ENCODE results near the gene NDUFB4. TPM values are rescaled to one million over a fixed set of nuclear protein-coding genes. Genes with fewer than 3 reads are reported as not detected.

Gene NDUFB4
- total and polyA plus RNA-seq, 4 donors, result 28.4 to 269 (median 76.9) TPM

DNA sequence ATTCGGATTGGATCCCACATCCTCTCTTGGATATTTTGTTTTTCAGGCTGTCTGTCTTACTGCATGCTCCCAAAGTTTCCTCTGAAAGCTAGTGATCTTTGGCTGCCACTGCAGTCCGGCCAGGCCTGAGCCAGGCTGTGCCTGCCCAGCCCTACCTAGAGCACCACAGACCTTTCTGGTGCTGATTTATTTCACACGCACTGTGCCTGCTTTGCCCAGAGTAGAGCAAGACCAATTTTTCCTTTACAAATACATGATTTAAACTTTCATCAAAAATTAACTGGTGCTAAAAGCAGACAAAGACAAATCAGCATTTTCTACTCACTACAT is 28.0 kb upstream of the NDUFB4 start:
- DNase-seq (ENCODE audit: low spot score), result no peak
- Histone ChIP-seq H3K27me3 (ENCODE audit: control insufficient read depth in 4 of 4, insufficient read depth in 4 of 4, low read length in 3 of 4) (no peaks in the 10 kb centered on the region), H3K4me1 (ENCODE audit: control insufficient read depth in 4 of 4, insufficient read depth in 4 of 4, low read length in 3 of 4) (peaks cover 0 to 10% (median 1%) of the 10 kb centered on the region in 4 donors), H3K36me3 (ENCODE audit: control insufficient read depth in 4 of 4, insufficient read depth in 3 of 4, low read depth in 1 of 4, low read length in 3 of 4) (no peaks in the 10 kb centered on the region), H3K27ac (ENCODE audit: low read depth in 1 of 2, low read length in 2 of 2) (no peak overlapping the region), H3K9ac (ENCODE audit: low read depth in 1 of 2, low read length in 2 of 2) (no peak overlapping the region), H3K4me3 (ENCODE audit: low read depth in 1 of 3, low read length in 3 of 3) (no peak overlapping the region), H3K9me3 (ENCODE audit: control insufficient read depth in 4 of 4, low read length in 3 of 4) (no peaks in the 10 kb centered on the region)
- no peak for TF ChIP-seq TAF1 (conservative IDR thresholded peaks at IDR 0.05)
- no peak for TF ChIP-seq FOXA1 (IDR thresholded peaks at IDR 0.05)
- TF ChIP-seq RXRA (IDR thresholded peaks at IDR 0.05), result no peak
- no peak for TF ChIP-seq HNF4G (IDR thresholded peaks at IDR 0.05)
- TF ChIP-seq, protein P1, sequence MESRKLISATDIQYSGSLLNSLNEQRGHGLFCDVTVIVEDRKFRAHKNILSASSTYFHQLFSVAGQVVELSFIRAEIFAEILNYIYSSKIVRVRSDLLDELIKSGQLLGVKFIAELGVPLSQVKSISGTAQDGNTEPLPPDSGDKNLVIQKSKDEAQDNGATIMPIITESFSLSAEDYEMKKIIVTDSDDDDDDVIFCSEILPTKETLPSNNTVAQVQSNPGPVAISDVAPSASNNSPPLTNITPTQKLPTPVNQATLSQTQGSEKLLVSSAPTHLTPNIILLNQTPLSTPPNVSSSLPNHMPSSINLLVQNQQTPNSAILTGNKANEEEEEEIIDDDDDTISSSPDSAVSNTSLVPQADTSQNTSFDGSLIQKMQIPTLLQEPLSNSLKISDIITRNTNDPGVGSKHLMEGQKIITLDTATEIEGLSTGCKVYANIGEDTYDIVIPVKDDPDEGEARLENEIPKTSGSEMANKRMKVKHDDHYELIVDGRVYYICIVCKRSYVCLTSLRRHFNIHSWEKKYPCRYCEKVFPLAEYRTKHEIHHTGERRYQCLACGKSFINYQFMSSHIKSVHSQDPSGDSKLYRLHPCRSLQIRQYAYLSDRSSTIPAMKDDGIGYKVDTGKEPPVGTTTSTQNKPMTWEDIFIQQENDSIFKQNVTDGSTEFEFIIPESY (IDR thresholded peaks at IDR 0.05), result no peak
- no peak for TF ChIP-seq JUND (IDR thresholded peaks at IDR 0.05)
- TF ChIP-seq, protein P2, sequence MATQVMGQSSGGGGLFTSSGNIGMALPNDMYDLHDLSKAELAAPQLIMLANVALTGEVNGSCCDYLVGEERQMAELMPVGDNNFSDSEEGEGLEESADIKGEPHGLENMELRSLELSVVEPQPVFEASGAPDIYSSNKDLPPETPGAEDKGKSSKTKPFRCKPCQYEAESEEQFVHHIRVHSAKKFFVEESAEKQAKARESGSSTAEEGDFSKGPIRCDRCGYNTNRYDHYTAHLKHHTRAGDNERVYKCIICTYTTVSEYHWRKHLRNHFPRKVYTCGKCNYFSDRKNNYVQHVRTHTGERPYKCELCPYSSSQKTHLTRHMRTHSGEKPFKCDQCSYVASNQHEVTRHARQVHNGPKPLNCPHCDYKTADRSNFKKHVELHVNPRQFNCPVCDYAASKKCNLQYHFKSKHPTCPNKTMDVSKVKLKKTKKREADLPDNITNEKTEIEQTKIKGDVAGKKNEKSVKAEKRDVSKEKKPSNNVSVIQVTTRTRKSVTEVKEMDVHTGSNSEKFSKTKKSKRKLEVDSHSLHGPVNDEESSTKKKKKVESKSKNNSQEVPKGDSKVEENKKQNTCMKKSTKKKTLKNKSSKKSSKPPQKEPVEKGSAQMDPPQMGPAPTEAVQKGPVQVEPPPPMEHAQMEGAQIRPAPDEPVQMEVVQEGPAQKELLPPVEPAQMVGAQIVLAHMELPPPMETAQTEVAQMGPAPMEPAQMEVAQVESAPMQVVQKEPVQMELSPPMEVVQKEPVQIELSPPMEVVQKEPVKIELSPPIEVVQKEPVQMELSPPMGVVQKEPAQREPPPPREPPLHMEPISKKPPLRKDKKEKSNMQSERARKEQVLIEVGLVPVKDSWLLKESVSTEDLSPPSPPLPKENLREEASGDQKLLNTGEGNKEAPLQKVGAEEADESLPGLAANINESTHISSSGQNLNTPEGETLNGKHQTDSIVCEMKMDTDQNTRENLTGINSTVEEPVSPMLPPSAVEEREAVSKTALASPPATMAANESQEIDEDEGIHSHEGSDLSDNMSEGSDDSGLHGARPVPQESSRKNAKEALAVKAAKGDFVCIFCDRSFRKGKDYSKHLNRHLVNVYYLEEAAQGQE (IDR thresholded peaks at IDR 0.05), result no peak
- TF ChIP-seq, protein P3, sequence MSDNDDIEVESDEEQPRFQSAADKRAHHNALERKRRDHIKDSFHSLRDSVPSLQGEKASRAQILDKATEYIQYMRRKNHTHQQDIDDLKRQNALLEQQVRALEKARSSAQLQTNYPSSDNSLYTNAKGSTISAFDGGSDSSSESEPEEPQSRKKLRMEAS (IDR thresholded peaks at IDR 0.05), result no peak
- TF ChIP-seq, protein P4, sequence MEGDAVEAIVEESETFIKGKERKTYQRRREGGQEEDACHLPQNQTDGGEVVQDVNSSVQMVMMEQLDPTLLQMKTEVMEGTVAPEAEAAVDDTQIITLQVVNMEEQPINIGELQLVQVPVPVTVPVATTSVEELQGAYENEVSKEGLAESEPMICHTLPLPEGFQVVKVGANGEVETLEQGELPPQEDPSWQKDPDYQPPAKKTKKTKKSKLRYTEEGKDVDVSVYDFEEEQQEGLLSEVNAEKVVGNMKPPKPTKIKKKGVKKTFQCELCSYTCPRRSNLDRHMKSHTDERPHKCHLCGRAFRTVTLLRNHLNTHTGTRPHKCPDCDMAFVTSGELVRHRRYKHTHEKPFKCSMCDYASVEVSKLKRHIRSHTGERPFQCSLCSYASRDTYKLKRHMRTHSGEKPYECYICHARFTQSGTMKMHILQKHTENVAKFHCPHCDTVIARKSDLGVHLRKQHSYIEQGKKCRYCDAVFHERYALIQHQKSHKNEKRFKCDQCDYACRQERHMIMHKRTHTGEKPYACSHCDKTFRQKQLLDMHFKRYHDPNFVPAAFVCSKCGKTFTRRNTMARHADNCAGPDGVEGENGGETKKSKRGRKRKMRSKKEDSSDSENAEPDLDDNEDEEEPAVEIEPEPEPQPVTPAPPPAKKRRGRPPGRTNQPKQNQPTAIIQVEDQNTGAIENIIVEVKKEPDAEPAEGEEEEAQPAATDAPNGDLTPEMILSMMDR (IDR thresholded peaks at IDR 0.05; ENCODE audit: low read depth, low read length, missing input control), result no peak
- no peak for TF ChIP-seq EGR1 (IDR thresholded peaks at IDR 0.05; ENCODE audit: low read depth in 2 of 2)
- no peak for TF ChIP-seq SP1 (IDR thresholded peaks at IDR 0.05)
- TF ChIP-seq FOXA2 (IDR thresholded peaks at IDR 0.05), result no peak
- TF ChIP-seq YY1 (IDR thresholded peaks at IDR 0.05), result no peak
- TF ChIP-seq, protein P5, sequence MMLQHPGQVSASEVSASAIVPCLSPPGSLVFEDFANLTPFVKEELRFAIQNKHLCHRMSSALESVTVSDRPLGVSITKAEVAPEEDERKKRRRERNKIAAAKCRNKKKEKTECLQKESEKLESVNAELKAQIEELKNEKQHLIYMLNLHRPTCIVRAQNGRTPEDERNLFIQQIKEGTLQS (IDR thresholded peaks at IDR 0.05), result no peak
- no peak for TF ChIP-seq HNF4A (conservative IDR thresholded peaks at IDR 0.05)
- no peak for TF ChIP-seq NR2F2 (IDR thresholded peaks at IDR 0.05)
- TF ChIP-seq GABPA (IDR thresholded peaks at IDR 0.05 in 1 of 2, conservative IDR thresholded peaks at IDR 0.05 in 1 of 2), result no peak
- no peak for TF ChIP-seq RAD21 (IDR thresholded peaks at IDR 0.05)
- WGBS, result 73% methylated on average over 3 of the region's 3 CpGs

Data from liver (tissue), 9 donors.